Parathyroid adenoma (tissue), 2 donors: ENCODE measurements around the gene SLC35C1.
"Not testable (repeated sequence)": the region's sequence is repeated elsewhere in the genome, so short reads cannot be mapped to it uniquely, and the experiment has no call there.

Experiments
- H2AFZ ChIP-seq: fragments of 300-600 bp; sonication (generic); one replicate; pipeline ENCODE4 v1.7.0; 2017; ENCODE audit warnings: antibody characterized with exemption, mild to moderate bottlenecking
- H3K27ac ChIP-seq: fragments of 300-600 bp; sonication (generic); one replicate; pipeline ENCODE4 v1.7.0; 2017
- H3K27me3 ChIP-seq: fragments of 300-600 bp; sonication (generic); one replicate; pipeline ENCODE4 v1.7.0; 2017; ENCODE audit warnings: low read length; ENCODE audit not compliant: control insufficient read depth, insufficient read depth
- H3K36me3 ChIP-seq: fragments of 300-600 bp; sonication (generic); one replicate; pipeline ENCODE4 v1.7.0; 2017; ENCODE audit warnings: low read length; ENCODE audit not compliant: control insufficient read depth, insufficient read depth
- H3K4me1 ChIP-seq: fragments of 300-600 bp; sonication (generic); one replicate; pipeline ENCODE4 v1.7.0; 2017; ENCODE audit warnings: control low read depth
- H3K4me2 ChIP-seq: fragments of 300-600 bp; sonication (generic); one replicate; pipeline ENCODE4 v1.7.0; 2017; ENCODE audit warnings: low read length
- H3K4me3 ChIP-seq: fragments of 300-600 bp; sonication (generic); one replicate; pipeline ENCODE4 v1.7.0; 2017; ENCODE audit warnings: low read depth, low read length
- H3K79me2 ChIP-seq: fragments of 300-600 bp; sonication (generic); one replicate; pipeline ENCODE4 v1.7.0; 2017; ENCODE audit warnings: control low read depth
- H3K9ac ChIP-seq: fragments of 300-600 bp; sonication (generic); one replicate; pipeline ENCODE4 v1.7.0; 2017; ENCODE audit warnings: mild to moderate bottlenecking
- H3K9me3 ChIP-seq: fragments of 300-600 bp; sonication (generic); one replicate; pipeline ENCODE4 v1.7.0; 2017; ENCODE audit warnings: low read length; ENCODE audit not compliant: control insufficient read depth
- TF ChIP-seq, protein P1 (sequence below): fragments of 300-600 bp; sonication (generic); IDR thresholded peaks from one replicate; pipeline ENCODE4 v1.7.0; 2017; ENCODE audit warnings: antibody characterized with exemption, mild to moderate bottlenecking
- donor health status: primary hyperparathyroidism.

Gene SLC35C1

DNA sequence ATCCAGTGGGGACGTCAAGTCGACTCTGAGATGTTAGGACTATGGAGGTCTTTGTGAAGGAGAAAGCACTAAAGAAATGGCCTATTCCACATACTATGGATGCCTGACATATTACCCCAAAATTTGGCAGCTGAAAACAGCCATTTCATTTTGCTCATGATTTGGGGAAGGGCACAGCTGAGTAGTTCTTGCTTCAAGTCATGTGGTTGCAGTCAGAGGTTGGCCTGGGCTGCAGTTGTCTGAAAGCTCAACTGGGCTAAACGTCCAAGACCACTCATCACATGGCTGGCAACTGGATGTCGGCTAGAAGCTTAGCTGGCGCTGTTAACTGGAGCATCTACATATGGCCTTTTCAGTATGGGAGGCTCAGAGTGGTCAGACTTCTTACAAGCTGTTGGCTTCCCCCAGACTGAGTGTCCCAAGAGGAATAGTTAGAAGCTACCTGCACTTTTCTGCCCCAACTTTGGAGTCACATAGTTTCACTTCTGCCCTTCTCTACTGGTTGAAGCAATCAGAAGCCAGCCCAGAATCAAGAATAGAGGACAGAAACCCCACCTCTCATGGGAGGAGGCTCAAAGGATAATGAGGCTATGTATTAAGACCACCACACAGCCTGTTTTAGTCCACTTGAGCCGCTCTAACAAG, 14.1 kb downstream of the SLC35C1 start:
- Histone ChIP-seq H3K4me2 (no peak overlapping the region), H3K79me2 (no peaks in the 10 kb centered on the region), H3K4me1 (no peaks in the 10 kb centered on the region), H3K9ac (no peak overlapping the region), H3K27ac (no peak overlapping the region), H3K4me3 (no peak overlapping the region), H3K36me3 (no peaks in the 10 kb centered on the region), H2AFZ (no peak overlapping the region), H3K27me3 (no peaks in the 10 kb centered on the region), H3K9me3 (no peaks in the 10 kb centered on the region)
- TF ChIP-seq, protein P1, sequence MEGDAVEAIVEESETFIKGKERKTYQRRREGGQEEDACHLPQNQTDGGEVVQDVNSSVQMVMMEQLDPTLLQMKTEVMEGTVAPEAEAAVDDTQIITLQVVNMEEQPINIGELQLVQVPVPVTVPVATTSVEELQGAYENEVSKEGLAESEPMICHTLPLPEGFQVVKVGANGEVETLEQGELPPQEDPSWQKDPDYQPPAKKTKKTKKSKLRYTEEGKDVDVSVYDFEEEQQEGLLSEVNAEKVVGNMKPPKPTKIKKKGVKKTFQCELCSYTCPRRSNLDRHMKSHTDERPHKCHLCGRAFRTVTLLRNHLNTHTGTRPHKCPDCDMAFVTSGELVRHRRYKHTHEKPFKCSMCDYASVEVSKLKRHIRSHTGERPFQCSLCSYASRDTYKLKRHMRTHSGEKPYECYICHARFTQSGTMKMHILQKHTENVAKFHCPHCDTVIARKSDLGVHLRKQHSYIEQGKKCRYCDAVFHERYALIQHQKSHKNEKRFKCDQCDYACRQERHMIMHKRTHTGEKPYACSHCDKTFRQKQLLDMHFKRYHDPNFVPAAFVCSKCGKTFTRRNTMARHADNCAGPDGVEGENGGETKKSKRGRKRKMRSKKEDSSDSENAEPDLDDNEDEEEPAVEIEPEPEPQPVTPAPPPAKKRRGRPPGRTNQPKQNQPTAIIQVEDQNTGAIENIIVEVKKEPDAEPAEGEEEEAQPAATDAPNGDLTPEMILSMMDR, result no peak

DNA sequence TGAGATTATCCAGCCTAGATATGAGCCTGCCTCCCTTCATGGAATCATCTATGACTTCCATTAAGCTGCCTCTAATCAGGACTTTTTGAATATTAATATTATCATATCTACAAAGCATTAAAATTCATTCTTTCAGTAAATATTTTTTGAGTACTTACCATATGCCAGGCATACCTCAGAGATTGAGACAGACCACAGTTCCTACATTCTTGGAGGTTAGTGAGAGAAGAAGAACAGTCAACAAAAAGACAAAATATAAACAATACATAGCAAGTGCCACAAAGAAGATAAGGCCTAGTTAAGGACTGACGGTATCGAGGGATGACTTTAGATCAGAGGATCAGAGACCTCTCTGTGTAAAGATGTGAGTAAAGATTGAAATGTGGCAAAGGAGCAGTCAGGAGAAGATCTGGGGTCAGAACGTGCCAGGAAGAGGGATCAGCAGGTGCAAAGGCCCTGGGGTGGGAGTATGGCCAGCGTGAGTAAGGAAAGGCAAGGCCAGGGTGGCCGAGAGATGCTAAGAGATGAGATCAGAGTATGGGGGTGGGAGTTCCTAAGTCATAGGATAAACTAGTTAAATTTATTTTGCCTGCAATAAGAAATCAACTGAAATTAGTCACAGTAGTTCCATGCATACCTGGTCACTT, 15.4 kb downstream of the SLC35C1 start:
- no peak overlapping the region for H2AFZ ChIP-seq
- H3K9me3 ChIP-seq, result no peaks in the 10 kb centered on the region
- TF ChIP-seq, protein P1, result no peak

DNA sequence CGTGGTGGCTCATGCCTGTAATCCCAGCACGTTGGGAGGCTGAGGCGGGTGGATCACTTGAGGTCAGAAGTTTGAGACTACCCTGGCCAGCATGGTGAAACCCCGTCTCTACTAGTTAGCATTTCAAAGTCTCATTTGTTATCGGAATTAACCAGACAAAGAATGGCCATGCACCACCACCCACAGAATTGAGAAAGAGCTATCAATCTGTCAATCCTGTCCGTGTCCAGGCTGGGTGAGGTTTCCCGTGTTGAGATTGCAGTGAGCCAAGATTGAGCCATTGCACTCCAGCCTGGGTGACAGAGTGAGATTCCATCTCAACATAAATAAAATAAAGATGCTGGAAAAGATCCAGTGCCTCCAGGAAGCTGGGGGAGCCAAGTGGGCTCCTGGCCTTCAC, 21.5 kb downstream of the SLC35C1 start:
- H3K4me2 ChIP-seq, H3K4me3 ChIP-seq, H3K9me3 ChIP-seq, H2AFZ ChIP-seq, H3K79me2 ChIP-seq, H3K27me3 ChIP-seq, H3K36me3 ChIP-seq, H3K9ac ChIP-seq, H3K4me1 ChIP-seq, H3K27ac ChIP-seq: not testable (repeated sequence)

More for the DNA sequence above, 15.4 kb downstream of the SLC35C1 start:
- no peak overlapping the region for H3K27ac ChIP-seq
- H3K27me3 ChIP-seq, result no peaks in the 10 kb centered on the region
- no peak overlapping the region for H3K4me2 ChIP-seq
- no peak overlapping the region for H3K9ac ChIP-seq
- no peak overlapping the region for H3K4me3 ChIP-seq
- no peaks in the 10 kb centered on the region for H3K79me2 ChIP-seq
- H3K4me1 ChIP-seq, result no peaks in the 10 kb centered on the region
- H3K36me3 ChIP-seq, result no peaks in the 10 kb centered on the region

DNA sequence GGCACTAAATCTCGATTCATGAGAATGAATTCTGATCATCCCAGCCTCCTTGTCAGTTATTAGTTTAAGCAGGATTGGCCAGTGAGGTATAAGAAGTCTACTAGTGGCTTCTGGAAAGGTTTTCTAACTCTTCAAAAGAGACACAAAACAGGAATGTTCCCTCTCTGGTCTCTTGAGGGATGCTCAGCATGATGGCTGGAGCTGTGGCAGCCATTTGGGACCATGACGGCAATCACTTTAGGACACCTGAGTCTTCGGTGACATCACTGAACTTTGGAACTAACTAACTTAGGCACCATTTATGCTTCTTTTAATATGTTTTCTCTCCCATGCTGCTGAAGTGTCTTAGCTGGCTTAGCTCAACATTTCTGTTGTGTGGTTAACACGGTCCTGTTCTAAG, 22.2 kb downstream of the SLC35C1 start:
- Histone ChIP-seq H3K4me1 (no peaks in the 10 kb centered on the region), H3K27me3 (no peaks in the 10 kb centered on the region), H3K36me3 (no peaks in the 10 kb centered on the region), H3K9me3 (no peaks in the 10 kb centered on the region), H3K4me3 (no peak overlapping the region), H2AFZ (no peak overlapping the region), H3K27ac (no peak overlapping the region), H3K79me2 (no peaks in the 10 kb centered on the region), H3K4me2 (no peak overlapping the region), H3K9ac (no peak overlapping the region)
- TF ChIP-seq, protein P1, result no peak

DNA sequence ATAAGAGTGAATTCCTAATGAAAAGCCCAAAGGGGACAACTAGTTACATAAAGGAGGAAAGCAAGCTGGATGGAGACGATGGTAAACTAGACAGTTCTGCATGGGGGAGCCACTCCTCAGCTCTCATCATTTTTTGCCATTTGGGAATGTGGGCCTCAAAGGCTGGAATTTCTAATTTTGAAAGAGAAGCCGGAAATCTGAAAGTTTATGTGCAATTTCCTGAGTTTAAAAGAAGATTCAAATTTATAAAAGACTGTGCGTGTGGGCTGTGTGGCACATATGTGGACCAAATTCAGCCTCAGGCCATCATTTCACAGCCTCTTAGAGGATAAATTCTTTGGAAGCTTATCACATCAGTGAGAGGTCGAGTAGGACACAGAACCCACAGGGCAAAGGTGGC, 24.0 kb downstream of the SLC35C1 start:
- Histone ChIP-seq H3K4me2 (no peak overlapping the region), H2AFZ (no peak overlapping the region), H3K4me3 (no peak overlapping the region), H3K9me3 (no peaks in the 10 kb centered on the region), H3K27ac (no peak overlapping the region), H3K4me1 (no peaks in the 10 kb centered on the region), H3K36me3 (no peaks in the 10 kb centered on the region), H3K9ac (no peak overlapping the region), H3K79me2 (no peaks in the 10 kb centered on the region), H3K27me3 (no peaks in the 10 kb centered on the region)
- TF ChIP-seq, protein P1, result no peak
